Naive thymus-derived CD8-positive, alpha-beta T cell (primary cell): ENCODE results near the gene C2CD2. TPM values are rescaled to one million over a fixed set of nuclear protein-coding genes. Genes with fewer than 3 reads are reported as not detected.

Experiments used
- ATAC-seq, 2 donors: fragments of 150-1000 bp; cut with Tn5 transposase in 1 of 2; sonication (Bioruptor Pico), chemical (Tn5 transposase) in 1 of 2; 1 replicate in 1 of 2; 2 replicates in 1 of 2; pipeline ENCODE4 v1.10.0; 2021; ENCODE audit warnings: mild to moderate bottlenecking in 2 of 2, moderate library complexity in 2 of 2
- POLR2A ChIA-PET: fragments of 350-600 bp; sonication (Branson Sonifier 250); formaldehyde crosslinking; loops from one replicate; lab custom pipeline; 2021; ENCODE audit warnings: antibody characterized with exemption; lab: Charles Lee
- DNase-seq, 10 donors: peaks; one replicate each; pipeline versions ENCODE4 v3.0.0 to v3.0.0-alpha.2; 2020 to 2022
- H3K27ac Mint-ChIP-seq, 10 donors: one replicate each; pipeline ENCODE4 v1.8.0; 2020 to 2022; ENCODE audit warnings: mild to moderate bottlenecking in 10 of 10, mixed read lengths in 10 of 10, moderate library complexity in 4 of 10, inconsistent platforms in 1 of 10
- H3K27me3 Mint-ChIP-seq, 5 donors: one replicate each; pipeline ENCODE4 v1.8.0; 2021 to 2022; ENCODE audit warnings: mixed read lengths in 5 of 5
- H3K36me3 Mint-ChIP-seq, 3 donors: one replicate each; pipeline ENCODE4 v1.8.0; 2020 to 2022; ENCODE audit warnings: mixed read lengths in 3 of 3, mild to moderate bottlenecking in 2 of 3, inconsistent platforms in 1 of 3
- H3K4me1 Mint-ChIP-seq, 4 donors: one replicate each; pipeline ENCODE4 v1.8.0; 2021 to 2022; ENCODE audit warnings: mixed read lengths in 4 of 4
- H3K4me3 Mint-ChIP-seq, 10 donors: one replicate each; pipeline ENCODE4 v1.8.0; 2020 to 2022; ENCODE audit warnings: mild to moderate bottlenecking in 10 of 10, mixed read lengths in 10 of 10, moderate library complexity in 6 of 10, inconsistent platforms in 1 of 10
- H3K9me3 Mint-ChIP-seq, 9 donors: one replicate each; pipeline ENCODE4 v1.8.0; 2020 to 2022; ENCODE audit warnings: mixed read lengths in 9 of 9, mild to moderate bottlenecking in 3 of 9, inconsistent platforms in 1 of 9, moderate library complexity in 1 of 9
- polyA plus RNA-seq, 3 donors: library from polyadenylated mRNA; unstranded; fragments of 300-500 nt; fragmentation: Illumina TruSeq; gene quantifications; one replicate each; pipeline ENCODE4 v1.2.3, GENCODE V29; 2021
- total RNA-seq, 8 experiments: library from RNA in 2 of 8; stranded (reverse) in 2 of 8; gene quantifications; one replicate each; pipeline ENCODE4 v1.2.3 and lab custom pipeline; 2021 to 2026

Gene C2CD2
- total and polyA plus RNA-seq, 5 experiments from 2014 or later: 2.4 to 14.6 (median 3.7) TPM

DNA sequence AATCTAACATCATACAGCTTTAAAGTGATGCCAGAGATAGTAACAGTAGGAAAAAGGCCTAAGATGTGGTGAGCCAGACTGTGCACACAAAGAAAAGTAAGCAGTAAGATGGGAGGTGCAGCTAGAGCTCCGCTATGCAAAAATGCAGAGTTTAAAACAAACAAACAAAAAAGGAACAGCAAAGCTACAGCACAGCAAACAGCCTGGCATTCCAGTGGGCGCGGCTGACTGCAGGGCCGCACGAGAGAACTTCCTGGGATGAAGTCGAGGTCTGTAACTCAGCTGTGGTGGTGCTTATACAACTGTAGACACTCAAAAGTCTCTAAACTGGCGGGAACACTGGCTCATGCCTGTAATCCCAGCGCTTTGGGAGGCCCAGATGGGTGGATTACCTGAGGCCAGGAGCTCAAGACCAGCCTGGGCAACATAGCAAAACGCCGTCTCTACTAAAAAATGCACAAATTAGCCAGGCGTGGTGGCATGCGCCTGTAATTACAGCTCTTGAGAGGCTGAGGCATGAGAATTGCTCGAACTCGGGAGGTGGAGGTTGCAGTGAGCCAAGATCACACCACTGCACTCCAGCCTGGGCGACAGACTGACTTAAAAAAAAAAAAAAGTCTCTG, 104.7 kb downstream of the C2CD2 start:
- Mint-ChIP-seq H3K36me3 (peaks cover 0 to 62% (median 6%) of the 10 kb centered on the region in 3 donors), H3K9me3 (no peaks in the 10 kb centered on the region), H3K27me3 (no peaks in the 10 kb centered on the region), H3K4me3 (no peak overlapping the region), H3K4me1 (peaks cover 0 to 3% (median 1%) of the 10 kb centered on the region in 4 donors), H3K27ac (peak overlapping the region in 1 of 10 donors; percentile 63)
- POLR2A ChIA-PET: no interaction called here
- ATAC-seq: no peak
- no peak for DNase-seq

DNA sequence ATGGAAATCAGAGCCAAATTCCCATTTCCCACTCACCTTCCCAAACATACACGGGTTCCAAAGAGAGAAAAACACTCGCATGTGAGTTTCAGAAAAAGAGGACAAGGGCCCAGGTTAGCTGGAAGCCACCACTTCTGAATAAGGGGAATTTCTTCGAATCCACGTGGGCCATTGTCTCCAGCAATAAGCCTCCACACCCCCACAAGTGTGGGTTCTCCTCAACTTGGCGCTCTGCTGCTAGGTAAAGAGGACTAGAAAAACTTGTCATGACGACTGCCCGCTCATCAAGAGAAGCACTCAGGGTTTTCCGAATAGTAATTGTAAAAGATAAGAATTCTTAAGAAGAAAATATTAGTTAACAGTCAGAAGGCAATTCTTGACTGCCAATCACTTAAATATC, 105.3 kb downstream of the C2CD2 start:
- H3K4me1 Mint-ChIP-seq: peaks cover 0 to 4% (median 1%) of the 10 kb centered on the region in 4 donors
- peaks cover 0 to 59% (median 6%) of the 10 kb centered on the region in 3 donors for H3K36me3 Mint-ChIP-seq
- H3K27ac Mint-ChIP-seq: peak overlapping the region in 1 of 10 donors; percentile 63
- no peaks in the 10 kb centered on the region for H3K9me3 Mint-ChIP-seq
- POLR2A ChIA-PET: no interaction called here
- DNase-seq (no peak), ATAC-seq (no peak)
- no peaks in the 10 kb centered on the region for H3K27me3 Mint-ChIP-seq
- H3K4me3 Mint-ChIP-seq: no peak overlapping the region

- Mint-ChIP-seq H3K27ac (no peak overlapping the region), H3K36me3 (peaks cover 0 to 47% (median 6%) of the 10 kb centered on the region in 3 donors), H3K4me3 (no peak overlapping the region), H3K4me1 (peaks cover 0 to 4% (median 1%) of the 10 kb centered on the region in 4 donors), H3K27me3 (no peaks in the 10 kb centered on the region), H3K9me3 (no peaks in the 10 kb centered on the region)
- DNase-seq (no peak), ATAC-seq (no peak)
- POLR2A ChIA-PET: no interaction called here
Observed at GRCh38 chr21:41847066-41847804, 106.6 kb downstream of the C2CD2 start.

DNA sequence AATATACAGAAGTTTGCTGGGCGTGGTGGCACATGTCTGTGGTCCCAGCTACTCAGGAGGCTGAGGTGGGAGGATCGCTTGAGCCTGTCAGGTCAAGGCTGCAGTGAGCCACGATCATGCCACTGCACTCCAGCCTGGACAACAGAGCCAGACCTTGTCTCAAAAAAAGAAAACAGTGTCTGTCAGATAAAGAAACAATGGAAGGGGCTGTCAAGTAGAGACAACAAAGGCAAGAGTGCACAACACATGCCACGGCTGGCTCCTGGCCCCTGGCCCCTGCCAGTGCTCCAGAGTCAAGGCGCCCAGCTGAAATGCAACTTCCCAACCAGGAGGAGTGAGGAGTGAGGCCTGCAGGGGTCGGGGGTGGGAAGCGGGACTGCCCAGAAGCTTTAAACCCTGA, 107.3 kb downstream of the C2CD2 start:
- H3K9me3 Mint-ChIP-seq: peaks cover 0 to under 1% (median 0%) of the 10 kb centered on the region in 9 donors
- ATAC-seq: no peak
- peaks cover 0 to 42% (median 6%) of the 10 kb centered on the region in 3 donors for H3K36me3 Mint-ChIP-seq

GRCh38 chr21:41846033-41846317, 107.8 kb downstream of the C2CD2 start:
- Mint-ChIP-seq H3K4me3 (no peak overlapping the region), H3K4me1 (peaks cover 0 to 4% (median 1%) of the 10 kb centered on the region in 4 donors), H3K36me3 (peaks cover 5 to 42% (median 11%) of the 10 kb centered on the region in 3 donors), H3K27ac (peak overlapping the region in 2 of 10 donors; percentile 22 to 24), H3K27me3 (no peaks in the 10 kb centered on the region), H3K9me3 (peaks cover 0 to 6% (median 2%) of the 10 kb centered on the region in 9 donors)
- no peak for DNase-seq
- POLR2A ChIA-PET: no interaction called here
- ATAC-seq: no peak

More for the DNA sequence above, 107.3 kb downstream of the C2CD2 start:
- H3K27ac Mint-ChIP-seq: peak overlapping the region in 1 of 10 donors; percentile 40
- DNase-seq: no peak
- H3K27me3 Mint-ChIP-seq: no peaks in the 10 kb centered on the region
- POLR2A ChIA-PET: no interaction called here
- peaks cover 0 to 4% (median 1%) of the 10 kb centered on the region in 4 donors for H3K4me1 Mint-ChIP-seq
- H3K4me3 Mint-ChIP-seq: no peak overlapping the region

DNA sequence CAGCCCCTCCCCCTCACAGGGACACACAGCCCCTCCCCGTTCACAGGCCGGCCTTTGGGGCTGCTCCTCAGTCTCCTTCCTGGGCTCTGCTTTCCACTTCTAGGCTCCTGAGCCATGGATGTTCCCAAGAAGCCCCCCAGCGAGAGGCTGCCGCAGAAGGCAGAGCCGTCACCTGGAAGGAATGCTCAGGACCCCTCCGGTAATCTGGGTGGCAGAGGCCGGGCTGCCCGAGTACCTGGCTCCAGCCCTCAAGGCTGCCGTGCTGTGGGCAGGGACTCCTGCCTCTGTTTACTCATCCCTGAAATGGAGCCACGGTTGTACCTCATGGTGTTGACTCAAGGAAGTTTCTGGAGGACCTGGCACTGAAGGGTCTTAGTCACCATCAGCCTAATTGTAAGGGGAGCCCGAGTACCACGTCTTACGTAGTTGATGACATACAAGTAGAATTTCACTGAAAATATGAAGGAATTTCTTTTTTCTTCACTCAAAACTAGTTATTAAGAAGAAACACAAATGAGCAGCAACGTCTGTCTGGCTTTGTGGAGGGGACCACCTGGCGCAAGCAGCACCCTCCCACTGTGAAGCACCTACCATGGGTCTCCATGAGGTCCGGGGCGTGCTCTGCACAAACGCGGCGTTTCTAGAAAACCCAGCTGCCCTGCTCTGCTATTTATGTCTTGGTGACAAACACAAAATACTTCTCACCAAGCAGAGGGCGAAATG, 108.3 kb downstream of the C2CD2 start:
- Mint-ChIP-seq H3K27ac (peak overlapping the region in 2 of 10 donors; percentile 22 to 67), H3K9me3 (peaks cover 0 to 11% (median 5%) of the 10 kb centered on the region in 9 donors), H3K36me3 (peaks cover 10 to 41% (median 15%) of the 10 kb centered on the region in 3 donors), H3K27me3 (no peaks in the 10 kb centered on the region), H3K4me1 (peaks cover 0 to 4% (median 0%) of the 10 kb centered on the region in 4 donors), H3K4me3 (no peak overlapping the region)
- POLR2A ChIA-PET: no interaction called here
- no peak for DNase-seq
- ATAC-seq: no peak

- POLR2A ChIA-PET: no interaction called here
- no peak overlapping the region for H3K4me3 Mint-ChIP-seq
Observed at GRCh38 chr21:41843584-41843983, 110.2 kb downstream of the C2CD2 start.

GRCh38 chr21:41840880-41841279, 112.9 kb downstream of the C2CD2 start:
- no peaks in the 10 kb centered on the region for H3K27me3 Mint-ChIP-seq

More at GRCh38 chr21:41843584-41843983, 110.2 kb downstream of the C2CD2 start:
- no peak for ATAC-seq
- Mint-ChIP-seq H3K27ac (peak overlapping the region in 1 of 10 donors; percentile 67), H3K36me3 (peaks cover 12 to 52% (median 23%) of the 10 kb centered on the region in 3 donors), H3K4me1 (peaks cover 0 to 4% (median 0%) of the 10 kb centered on the region in 4 donors), H3K9me3 (peaks cover 0 to 13% (median 5%) of the 10 kb centered on the region in 9 donors), H3K27me3 (no peaks in the 10 kb centered on the region)
- no peak for DNase-seq

GRCh38 chr21:41839387-41840000, 114.3 kb downstream of the C2CD2 start:
- peaks cover 12 to 65% (median 37%) of the 10 kb centered on the region in 3 donors for H3K36me3 Mint-ChIP-seq
- POLR2A ChIA-PET: no interaction called here
- no peaks in the 10 kb centered on the region for H3K27me3 Mint-ChIP-seq
- H3K4me1 Mint-ChIP-seq: peaks cover 0 to 3% (median 1%) of the 10 kb centered on the region in 4 donors
- no peak for ATAC-seq
- H3K27ac Mint-ChIP-seq: peak overlapping the region in 1 of 10 donors; percentile 46
- DNase-seq: no peak
- peaks cover 0 to 13% (median 5%) of the 10 kb centered on the region in 9 donors for H3K9me3 Mint-ChIP-seq
- no peak overlapping the region for H3K4me3 Mint-ChIP-seq

More at GRCh38 chr21:41840880-41841279, 112.9 kb downstream of the C2CD2 start:
- DNase-seq (no peak), ATAC-seq (no peak)
- H3K4me3 Mint-ChIP-seq: no peak overlapping the region
- no peak overlapping the region for H3K27ac Mint-ChIP-seq
- H3K9me3 Mint-ChIP-seq: peaks cover 0 to 13% (median 5%) of the 10 kb centered on the region in 9 donors
- H3K4me1 Mint-ChIP-seq: peaks cover 0 to 4% (median 1%) of the 10 kb centered on the region in 4 donors
- peaks cover 12 to 56% (median 31%) of the 10 kb centered on the region in 3 donors for H3K36me3 Mint-ChIP-seq
- POLR2A ChIA-PET: no interaction called here

DNA sequence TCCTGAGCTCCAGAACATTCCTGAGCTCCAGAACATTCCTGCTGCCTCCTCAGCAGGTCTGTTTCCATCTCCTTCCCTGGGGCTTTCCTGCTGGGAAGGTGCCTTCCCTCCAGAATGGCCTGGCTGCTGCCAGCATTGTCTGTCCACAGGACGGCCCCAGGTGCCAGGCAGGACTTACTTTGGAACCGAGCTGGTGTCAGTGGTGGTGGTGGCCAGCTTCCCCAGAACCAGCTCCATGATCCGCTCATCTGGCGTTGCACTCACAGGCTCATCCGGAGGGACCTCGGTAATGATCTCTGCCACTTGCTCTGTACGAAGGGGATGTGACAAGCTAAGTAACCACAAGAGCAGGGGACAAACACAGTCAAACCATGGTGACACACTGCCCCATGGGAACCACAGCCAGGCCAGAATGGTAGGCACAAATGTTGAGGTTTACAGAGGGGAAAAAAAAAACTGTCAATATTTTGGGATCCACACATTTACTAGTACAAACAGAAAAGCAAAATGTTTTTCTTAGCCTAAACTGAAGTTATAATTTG, 116.0 kb downstream of the C2CD2 start:
- no peak for ATAC-seq
- peaks cover 0 to 13% (median 5%) of the 10 kb centered on the region in 9 donors for H3K9me3 Mint-ChIP-seq
- no peak overlapping the region for H3K4me3 Mint-ChIP-seq
- H3K27ac Mint-ChIP-seq: peak overlapping the region in 1 of 10 donors; percentile 69
- H3K36me3 Mint-ChIP-seq: peaks cover 12 to 68% (median 36%) of the 10 kb centered on the region in 3 donors
- POLR2A ChIA-PET: no interaction called here
- H3K4me1 Mint-ChIP-seq: peaks cover 0 to 3% (median 0%) of the 10 kb centered on the region in 4 donors
- DNase-seq: no peak
- no peaks in the 10 kb centered on the region for H3K27me3 Mint-ChIP-seq

- Mint-ChIP-seq H3K36me3 (peaks cover 11 to 68% (median 35%) of the 10 kb centered on the region in 3 donors), H3K27me3 (no peaks in the 10 kb centered on the region), H3K9me3 (peaks cover 0 to 11% (median 5%) of the 10 kb centered on the region in 9 donors), H3K4me3 (no peak overlapping the region), H3K4me1 (peaks cover 0 to 3% (median 0%) of the 10 kb centered on the region in 4 donors), H3K27ac (peak overlapping the region in 1 of 10 donors; percentile 24)
- DNase-seq: no peak
- no peak for ATAC-seq
- POLR2A ChIA-PET: no interaction called here
Observed at GRCh38 chr21:41836166-41837015, 117.4 kb downstream of the C2CD2 start.
